ENCODE data around the gene ATN1.

The ATN1 gene

GRCh38 chr12:6968426-6968825, 40.7 kb downstream of the ATN1 start:
- peak overlapping the region; percentile 50 for H3K27ac ChIP-seq
- no peak for TF ChIP-seq CTCF (conservative IDR thresholded peaks at IDR 0.05; ENCODE audit: low read depth)
- no peak for DNase-seq (ENCODE audit: low spot score)
- ChIA-PET POLR2A (ENCODE audit: low non-redundant PET) (no interaction called here), CTCF (no interaction called here)

- H3K27ac ChIP-seq = peak overlapping the region; percentile 77
- ChIA-PET POLR2A (ENCODE audit: low non-redundant PET) (no interaction called here), CTCF (interaction anchor here (0.9 kb wide), 1 partner anchor 123 kb away, joined by 3 read pairs; no protein-coding TSS in a partner anchor)
- TF ChIP-seq CTCF (conservative IDR thresholded peaks at IDR 0.05; ENCODE audit: low read depth) = no peak
- DNase-seq (ENCODE audit: low spot score) = no peak
Measured at GRCh38 chr12:6970096-6970527, 42.4 kb downstream of the ATN1 start.

- TF ChIP-seq CTCF (conservative IDR thresholded peaks at IDR 0.05; ENCODE audit: low read depth) = no peak
- H3K27ac ChIP-seq = 0 out of 2 replicates have a peak overlapping the region, but pooled peaks have one; percentile 8
- DNase-seq (ENCODE audit: low spot score) = no peak
- CTCF ChIA-PET = no interaction called here
- POLR2A ChIA-PET (ENCODE audit: low non-redundant PET) = no interaction called here
Measured at GRCh38 chr12:6974180-6974579, 46.4 kb downstream of the ATN1 start.

- no peak overlapping the region for H3K27ac ChIP-seq
- ChIA-PET POLR2A (ENCODE audit: low non-redundant PET) (interaction anchor here (0.5 kb wide), 1 partner anchor 8 kb away, joined by 3 read pairs; no protein-coding TSS in a partner anchor), CTCF (interaction anchor here (1.3 kb wide), 1 partner anchor 37 kb away, joined by 3 read pairs; no protein-coding TSS in a partner anchor)
- TF ChIP-seq CTCF (conservative IDR thresholded peaks at IDR 0.05; ENCODE audit: low read depth) = no peak
- DNase-seq (ENCODE audit: low spot score) = no peak
Measured at GRCh38 chr12:6975297-6976032, 47.7 kb downstream of the ATN1 start.

GRCh38 chr12:6977653-6978052, 49.9 kb downstream of the ATN1 start:
- DNase-seq (ENCODE audit: low spot score) = no peak
- ChIA-PET CTCF (interaction anchor here (0.9 to 1.1 kb wide), 2 partner anchors 41 to 105 kb away, joined by 3 to 8 read pairs; partner anchors contain the start of gene LPCAT3), POLR2A (ENCODE audit: low non-redundant PET) (interaction anchor here (0.7 kb wide), 1 partner anchor 9 kb away, joined by 16 read pairs; no protein-coding TSS in a partner anchor)
- peak overlapping the region; percentile 62; the same call in 1 of the 2 replicates for H3K27ac ChIP-seq
- no peak for TF ChIP-seq CTCF (conservative IDR thresholded peaks at IDR 0.05; ENCODE audit: low read depth)

GRCh38 chr12:6978188-6978587, 50.4 kb downstream of the ATN1 start:
- no peak for DNase-seq (ENCODE audit: low spot score)
- CTCF ChIA-PET = interaction anchor here (1.1 kb wide), 1 partner anchor 106 kb away, joined by 8 read pairs; no protein-coding TSS in a partner anchor
- H3K27ac ChIP-seq = peak overlapping the region; percentile 62
- TF ChIP-seq CTCF (conservative IDR thresholded peaks at IDR 0.05; ENCODE audit: low read depth) = no peak
- POLR2A ChIA-PET (ENCODE audit: low non-redundant PET) = interaction anchor here (0.7 kb wide), 1 partner anchor 8 kb away, joined by 16 read pairs; no protein-coding TSS in a partner anchor
